Type B pancreatic cell (in vitro differentiated cells): ENCODE data around the gene MIR17HG. TPM values are rescaled to one million over a fixed set of nuclear protein-coding genes. Genes with fewer than 3 reads are reported as not detected.
A peak's percentile ranks its signal among the peaks of the same experiment; 100 is the strongest.

Source experiments
- DNase-seq: peaks from one replicate; pipeline ENCODE4 v3.0.0; 2021; ENCODE audit warnings: mixed read lengths; ENCODE audit not compliant: unreplicated experiment; ENCODE audit errors: extremely low spot score
- H3K27ac Mint-ChIP-seq: 2 replicates; pipeline ENCODE4 v1.8.0; 2021; ENCODE audit warnings: mild to moderate bottlenecking, mixed read lengths
- H3K27me3 Mint-ChIP-seq: 2 replicates; pipeline ENCODE4 v1.8.0; 2021; ENCODE audit warnings: mixed read lengths
- H3K36me3 Mint-ChIP-seq: 2 replicates; pipeline ENCODE4 v1.8.0; 2021; ENCODE audit warnings: mixed read lengths
- H3K4me1 Mint-ChIP-seq: one replicate; pipeline ENCODE4 v1.8.0; 2021; ENCODE audit warnings: mixed read lengths; ENCODE audit not compliant: unreplicated experiment
- H3K4me3 Mint-ChIP-seq: 2 replicates; pipeline ENCODE4 v1.8.0; 2021; ENCODE audit warnings: mild to moderate bottlenecking, mixed read lengths
- H3K9me3 Mint-ChIP-seq: 2 replicates; pipeline ENCODE4 v1.8.0; 2021; ENCODE audit warnings: mixed read lengths
- total RNA-seq: library from RNA; stranded (reverse); gene quantifications from 2 replicates; pipeline ENCODE4 v1.2.1, GENCODE V29; 2021; ENCODE audit warnings: low replicate concordance
- TF ChIP-seq, protein P1 (sequence below): fragments of 200-600 bp; sonication (generic); conservative IDR thresholded peaks from 2 replicates; pipeline ENCODE4 v1.5.0; 2021; ENCODE audit warnings: antibody characterized with exemption, mild to moderate bottlenecking

The MIR17HG gene
- total RNA-seq, 1 donor from 2014 or later = 21.8 TPM

DNA sequence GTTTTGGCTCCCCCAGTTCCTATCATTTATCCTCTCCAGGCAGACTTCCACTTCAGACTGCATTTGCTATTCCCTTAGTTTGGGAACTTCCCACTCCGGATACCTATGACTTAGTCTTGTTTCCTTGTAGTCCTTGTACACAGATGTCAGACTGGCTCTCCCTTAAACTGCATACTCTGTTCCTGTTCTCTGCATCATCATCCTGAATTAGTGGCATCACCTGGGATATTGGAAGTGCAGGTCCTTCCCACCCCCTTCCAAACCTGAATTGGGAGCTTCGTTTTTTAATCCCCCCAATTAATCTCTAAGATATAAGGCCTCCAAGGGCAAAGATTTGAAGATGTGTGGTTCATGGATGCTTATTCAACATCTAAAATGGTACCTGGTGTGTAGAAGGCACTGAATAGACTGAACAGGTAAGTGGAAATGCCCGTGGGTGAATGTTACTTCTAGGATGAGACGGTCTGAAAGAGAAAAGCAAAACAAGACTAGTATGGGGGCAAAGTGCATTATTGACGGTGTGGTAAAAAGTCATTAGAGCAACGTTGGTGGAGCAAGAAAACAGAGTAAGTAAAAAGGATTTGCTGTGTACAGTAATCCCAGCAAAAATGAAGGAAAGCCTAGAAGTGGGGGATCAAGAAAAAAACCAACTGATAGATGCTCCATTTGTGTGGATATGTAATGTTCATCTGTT lies 9.6 kb downstream of the MIR17HG start:
- H3K36me3 Mint-ChIP-seq = peaks cover 42% of the 10 kb centered on the region
- TF ChIP-seq, protein P1, sequence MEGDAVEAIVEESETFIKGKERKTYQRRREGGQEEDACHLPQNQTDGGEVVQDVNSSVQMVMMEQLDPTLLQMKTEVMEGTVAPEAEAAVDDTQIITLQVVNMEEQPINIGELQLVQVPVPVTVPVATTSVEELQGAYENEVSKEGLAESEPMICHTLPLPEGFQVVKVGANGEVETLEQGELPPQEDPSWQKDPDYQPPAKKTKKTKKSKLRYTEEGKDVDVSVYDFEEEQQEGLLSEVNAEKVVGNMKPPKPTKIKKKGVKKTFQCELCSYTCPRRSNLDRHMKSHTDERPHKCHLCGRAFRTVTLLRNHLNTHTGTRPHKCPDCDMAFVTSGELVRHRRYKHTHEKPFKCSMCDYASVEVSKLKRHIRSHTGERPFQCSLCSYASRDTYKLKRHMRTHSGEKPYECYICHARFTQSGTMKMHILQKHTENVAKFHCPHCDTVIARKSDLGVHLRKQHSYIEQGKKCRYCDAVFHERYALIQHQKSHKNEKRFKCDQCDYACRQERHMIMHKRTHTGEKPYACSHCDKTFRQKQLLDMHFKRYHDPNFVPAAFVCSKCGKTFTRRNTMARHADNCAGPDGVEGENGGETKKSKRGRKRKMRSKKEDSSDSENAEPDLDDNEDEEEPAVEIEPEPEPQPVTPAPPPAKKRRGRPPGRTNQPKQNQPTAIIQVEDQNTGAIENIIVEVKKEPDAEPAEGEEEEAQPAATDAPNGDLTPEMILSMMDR = no peak
- no peak for DNase-seq
- H3K27me3 Mint-ChIP-seq = no peaks in the 10 kb centered on the region
- peak overlapping the region; percentile 5 for H3K27ac Mint-ChIP-seq
- H3K4me3 Mint-ChIP-seq = no peak overlapping the region
- peaks cover 41% of the 10 kb centered on the region for H3K4me1 Mint-ChIP-seq
- H3K9me3 Mint-ChIP-seq = no peaks in the 10 kb centered on the region

DNA sequence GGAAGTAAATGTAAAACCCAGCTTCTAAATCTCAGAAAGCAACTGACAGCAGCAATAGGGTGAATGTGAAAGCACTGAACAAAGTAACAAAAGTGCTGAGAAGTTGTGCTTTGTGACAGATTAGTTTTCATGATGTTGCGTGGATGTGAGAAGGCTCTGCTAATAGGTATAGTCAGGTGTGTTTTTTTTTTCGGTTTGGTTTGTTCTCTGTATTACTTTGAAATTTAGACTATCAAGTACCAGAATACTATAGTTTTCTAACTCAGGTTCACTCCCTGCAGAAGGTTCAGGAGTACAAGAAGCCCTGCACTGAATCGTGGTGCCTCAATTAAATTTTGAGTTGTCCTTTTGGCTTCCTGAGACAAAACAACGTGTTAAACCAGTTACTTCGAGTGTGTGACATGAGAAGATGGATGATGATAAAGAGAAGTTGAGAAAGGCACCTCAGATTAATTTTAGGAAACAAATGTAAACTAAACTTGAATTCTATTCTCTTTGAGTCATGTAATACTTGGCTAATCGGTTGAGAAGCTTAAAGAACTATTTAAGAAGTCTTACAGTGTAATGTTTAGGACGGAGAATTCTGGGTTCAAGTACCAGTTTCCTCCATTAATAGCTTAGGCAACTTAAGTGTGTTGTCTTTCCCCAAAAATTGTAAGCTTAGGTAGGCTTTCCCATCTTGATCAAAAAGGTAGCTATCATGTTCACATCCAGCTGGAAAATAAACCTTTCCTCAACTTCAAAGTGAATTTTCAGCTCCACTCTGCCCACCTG lies 10.3 kb downstream of the MIR17HG start:
- no peak overlapping the region for H3K4me3 Mint-ChIP-seq
- TF ChIP-seq, protein P1 = no peak
- no peaks in the 10 kb centered on the region for H3K27me3 Mint-ChIP-seq
- no peaks in the 10 kb centered on the region for H3K9me3 Mint-ChIP-seq
- H3K27ac Mint-ChIP-seq = peak overlapping the region; percentile 16
- DNase-seq = no peak
- peaks cover 39% of the 10 kb centered on the region for H3K4me1 Mint-ChIP-seq
- peaks cover 39% of the 10 kb centered on the region for H3K36me3 Mint-ChIP-seq

DNA sequence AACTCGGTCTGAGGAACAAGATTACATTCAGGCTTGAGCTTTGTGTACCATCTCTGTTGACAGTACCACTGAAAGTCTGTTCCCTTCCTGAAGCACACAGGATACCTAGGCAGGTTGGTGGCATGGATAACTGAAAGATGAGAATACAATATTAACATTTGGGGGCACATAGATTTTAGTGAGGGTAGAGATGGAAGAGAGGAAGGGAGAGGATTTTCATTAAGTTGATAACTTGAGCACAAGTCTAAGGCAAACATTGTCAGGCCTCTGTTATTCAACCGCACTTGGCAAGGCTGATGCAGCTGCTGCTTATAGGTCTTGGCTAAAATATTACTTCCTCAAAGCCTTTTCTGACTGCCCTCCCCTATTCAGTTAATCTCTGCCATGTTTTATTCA lies 10.9 kb downstream of the MIR17HG start:
- no peaks in the 10 kb centered on the region for H3K9me3 Mint-ChIP-seq
- TF ChIP-seq, protein P1 = no peak
- H3K4me3 Mint-ChIP-seq = no peak overlapping the region
- peak overlapping the region; percentile 16 for H3K27ac Mint-ChIP-seq
- H3K36me3 Mint-ChIP-seq = peaks cover 35% of the 10 kb centered on the region
- no peak for DNase-seq
- no peaks in the 10 kb centered on the region for H3K27me3 Mint-ChIP-seq
- peaks cover 35% of the 10 kb centered on the region for H3K4me1 Mint-ChIP-seq

DNA sequence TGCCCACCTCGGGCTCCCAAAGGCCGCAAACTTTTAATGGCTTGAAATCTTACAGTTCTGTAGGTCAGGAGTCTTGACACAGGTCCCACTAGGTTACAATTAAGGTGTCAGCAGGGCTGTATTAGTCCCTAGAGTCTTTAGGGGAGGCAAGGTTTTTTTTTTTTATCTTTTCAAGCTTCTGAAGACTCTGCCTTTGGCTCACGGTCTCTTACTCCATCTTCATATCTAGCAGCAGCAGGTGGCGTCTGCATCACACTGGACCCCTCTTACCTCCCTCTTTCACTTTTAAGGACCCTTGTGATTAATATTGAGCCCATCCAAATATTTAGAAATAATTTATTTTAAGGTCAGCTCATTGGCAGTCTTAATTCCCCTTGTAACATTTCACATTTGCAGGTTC lies 11.6 kb downstream of the MIR17HG start:
- Mint-ChIP-seq H3K36me3 (peaks cover 28% of the 10 kb centered on the region), H3K4me3 (no peak overlapping the region), H3K27ac (no peak overlapping the region), H3K27me3 (no peaks in the 10 kb centered on the region), H3K9me3 (no peaks in the 10 kb centered on the region), H3K4me1 (peaks cover 33% of the 10 kb centered on the region)
- TF ChIP-seq, protein P1 = no peak
- DNase-seq = no peak

DNA sequence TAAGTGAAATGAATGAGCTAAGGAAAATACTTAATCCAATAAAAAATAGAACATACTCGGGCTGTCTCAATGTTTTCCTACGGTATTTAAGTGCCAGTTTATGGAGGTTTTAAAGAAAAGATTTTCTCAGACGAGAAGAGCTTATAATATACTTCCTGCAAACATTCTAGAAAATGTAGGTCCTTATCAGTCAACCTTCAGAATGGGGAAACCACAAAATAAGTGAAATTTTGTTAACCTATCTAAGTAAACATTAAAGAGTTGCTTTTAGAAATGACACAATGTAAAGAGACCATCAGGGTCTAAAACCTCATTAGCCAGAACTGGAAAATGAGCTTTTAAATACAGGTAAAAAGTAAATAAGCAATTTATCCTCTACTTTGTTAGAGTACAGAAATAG lies 12.1 kb downstream of the MIR17HG start:
- Mint-ChIP-seq H3K27me3 (no peaks in the 10 kb centered on the region), H3K27ac (no peak overlapping the region), H3K36me3 (peaks cover 26% of the 10 kb centered on the region), H3K4me1 (peaks cover 33% of the 10 kb centered on the region), H3K9me3 (no peaks in the 10 kb centered on the region), H3K4me3 (no peak overlapping the region)
- TF ChIP-seq, protein P1 = no peak
- DNase-seq = no peak
